ENCODE measurements around the gene DHCR7.
A peak's percentile ranks its signal among the peaks of the same experiment; 100 is the strongest.

The DHCR7 gene

DNA sequence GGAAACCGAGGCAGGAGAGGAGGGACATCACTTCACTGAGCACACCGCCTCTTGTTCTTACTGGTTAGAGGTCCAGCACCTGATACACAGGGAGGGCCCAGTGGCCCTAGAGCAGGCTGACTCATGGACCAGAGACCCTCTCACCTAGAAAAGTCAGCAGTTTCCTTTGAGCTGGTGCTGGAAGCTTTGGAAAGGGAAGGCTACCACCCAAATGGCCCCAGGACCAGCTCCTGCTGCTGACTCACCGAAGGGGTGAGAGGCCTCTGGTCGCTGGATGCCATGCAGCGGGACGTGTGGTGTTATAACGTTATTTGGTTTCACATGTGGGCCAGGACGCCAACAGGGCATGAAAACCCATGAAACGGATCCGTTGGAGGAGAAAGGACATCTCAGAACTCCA, 8.6 kb upstream of the DHCR7 start:
- no peak for DNase-seq (ENCODE audit: low read depth)

DNA sequence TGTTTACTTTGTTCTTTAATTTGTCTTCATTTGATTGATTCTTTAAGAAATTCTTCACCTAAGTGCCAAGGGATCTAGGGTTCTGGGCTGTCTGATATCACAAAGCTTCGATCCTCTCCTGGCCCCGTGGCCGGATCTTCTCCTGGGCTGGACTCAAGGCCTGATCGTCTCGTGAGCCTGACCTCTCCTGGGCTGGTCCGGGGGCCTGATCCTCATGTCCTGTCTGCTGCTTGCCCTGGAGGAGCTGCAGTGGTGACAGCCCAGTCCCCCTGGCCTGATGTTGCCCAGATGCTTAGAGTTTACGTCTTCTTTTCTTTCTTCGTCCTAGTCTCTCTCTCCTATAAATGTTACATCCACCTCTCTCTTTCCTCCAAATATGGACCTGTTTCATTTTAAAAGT, 8.1 kb upstream of the DHCR7 start:
- DNase-seq (ENCODE audit: low read depth), result no peak

DNA sequence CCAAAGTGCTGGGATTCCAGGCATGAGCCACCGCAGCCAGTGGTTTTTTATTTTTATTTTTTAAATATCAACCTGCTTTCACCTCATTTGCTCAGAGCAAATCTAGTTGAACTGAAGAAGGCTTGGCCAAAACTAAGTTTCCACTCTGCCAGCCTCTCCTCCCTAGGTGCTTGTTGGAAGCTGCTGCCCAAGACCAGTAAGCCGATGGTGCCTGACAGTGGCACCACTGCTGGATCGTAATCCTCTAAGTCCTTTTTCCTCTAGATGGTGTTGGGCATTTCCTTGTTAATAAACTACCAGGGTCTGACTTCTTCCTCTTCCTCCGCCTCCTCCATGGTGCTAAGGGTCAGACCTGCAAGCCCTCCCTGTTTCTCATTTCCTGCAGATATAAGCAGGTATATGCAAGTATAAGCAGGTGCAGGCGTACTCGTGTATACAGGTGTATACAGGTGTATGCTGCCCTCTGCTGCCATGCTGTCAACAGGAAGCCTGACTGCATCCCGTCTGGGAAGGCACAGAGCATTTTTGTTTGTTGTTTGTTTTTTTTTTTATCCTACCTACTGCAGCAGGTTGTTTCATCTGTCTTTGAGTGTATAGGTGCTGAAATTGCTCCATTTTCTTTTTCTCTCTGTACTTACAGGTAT, 6.4 kb upstream of the DHCR7 start:
- DNase-seq (ENCODE audit: low read depth), result no peak

DNA sequence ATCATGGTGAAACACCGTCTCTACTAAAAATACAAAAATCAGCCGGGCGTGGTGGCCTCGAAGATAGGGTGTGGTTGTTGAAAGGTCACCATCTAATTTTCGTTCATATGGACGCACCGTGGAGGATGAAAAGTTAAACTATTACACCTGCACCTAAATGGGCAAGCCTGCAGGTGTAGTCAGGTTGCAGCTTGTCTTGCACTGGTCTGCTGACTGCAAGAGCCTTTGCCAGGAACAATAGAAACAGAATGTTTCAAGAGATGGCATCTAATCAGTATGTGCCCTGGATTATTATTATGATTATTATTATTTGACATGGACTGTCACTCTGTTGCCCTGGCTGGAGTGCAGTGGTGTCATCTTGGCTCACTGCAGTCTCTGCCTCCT, 5.7 kb upstream of the DHCR7 start:
- no peak for DNase-seq (ENCODE audit: low read depth)

DNA sequence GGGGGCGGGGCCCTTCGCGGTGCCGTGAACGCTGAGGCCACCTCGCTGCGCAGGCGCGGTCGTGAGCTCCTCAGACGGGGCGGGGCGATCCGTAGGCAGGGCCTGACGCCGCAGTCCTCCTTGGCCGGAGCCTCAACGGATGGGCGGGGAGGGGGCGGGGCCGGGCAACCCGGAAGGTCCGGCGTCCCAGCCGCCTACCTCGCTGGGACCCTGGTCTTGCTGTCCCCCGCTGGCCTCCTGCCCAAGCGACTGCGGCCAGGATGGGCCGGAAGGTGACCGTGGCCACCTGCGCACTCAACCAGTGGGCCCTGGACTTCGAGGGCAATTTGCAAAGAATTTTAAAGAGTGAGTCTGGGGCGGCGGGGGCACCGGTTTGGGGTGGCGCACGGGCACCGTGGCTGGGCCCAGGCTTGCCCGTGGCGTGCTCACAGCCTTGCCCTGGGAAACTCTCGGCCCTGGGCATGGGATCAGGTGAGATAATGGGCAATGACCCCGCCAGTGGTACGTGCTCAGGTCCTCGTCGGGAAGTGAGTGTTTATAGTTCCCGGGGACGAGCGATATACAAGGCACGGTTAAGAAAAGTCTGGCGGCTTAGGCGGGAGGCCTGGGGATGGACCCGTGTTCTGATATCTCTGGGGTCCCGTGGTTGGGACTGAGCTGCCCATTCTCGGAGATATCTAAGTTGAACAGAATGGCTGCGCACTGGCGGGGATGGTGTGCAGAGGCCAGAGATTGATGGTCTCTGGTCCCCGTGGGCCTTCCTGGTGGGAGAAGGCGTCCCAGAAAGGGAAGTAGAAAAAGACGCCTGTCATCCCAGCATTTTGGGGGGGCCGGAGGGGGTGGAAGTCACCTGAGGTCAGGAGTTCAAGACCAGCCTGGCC, 5.1 kb upstream of the DHCR7 start, which contains the start of gene NADSYN1:
NADSYN1 (plus strand) TSS at position 167 of the 881 bp plus-strand sequence; CDS start at position 261, 94 bp downstream.
- DNase-seq (ENCODE audit: low read depth), result peak; percentile 90

DNA sequence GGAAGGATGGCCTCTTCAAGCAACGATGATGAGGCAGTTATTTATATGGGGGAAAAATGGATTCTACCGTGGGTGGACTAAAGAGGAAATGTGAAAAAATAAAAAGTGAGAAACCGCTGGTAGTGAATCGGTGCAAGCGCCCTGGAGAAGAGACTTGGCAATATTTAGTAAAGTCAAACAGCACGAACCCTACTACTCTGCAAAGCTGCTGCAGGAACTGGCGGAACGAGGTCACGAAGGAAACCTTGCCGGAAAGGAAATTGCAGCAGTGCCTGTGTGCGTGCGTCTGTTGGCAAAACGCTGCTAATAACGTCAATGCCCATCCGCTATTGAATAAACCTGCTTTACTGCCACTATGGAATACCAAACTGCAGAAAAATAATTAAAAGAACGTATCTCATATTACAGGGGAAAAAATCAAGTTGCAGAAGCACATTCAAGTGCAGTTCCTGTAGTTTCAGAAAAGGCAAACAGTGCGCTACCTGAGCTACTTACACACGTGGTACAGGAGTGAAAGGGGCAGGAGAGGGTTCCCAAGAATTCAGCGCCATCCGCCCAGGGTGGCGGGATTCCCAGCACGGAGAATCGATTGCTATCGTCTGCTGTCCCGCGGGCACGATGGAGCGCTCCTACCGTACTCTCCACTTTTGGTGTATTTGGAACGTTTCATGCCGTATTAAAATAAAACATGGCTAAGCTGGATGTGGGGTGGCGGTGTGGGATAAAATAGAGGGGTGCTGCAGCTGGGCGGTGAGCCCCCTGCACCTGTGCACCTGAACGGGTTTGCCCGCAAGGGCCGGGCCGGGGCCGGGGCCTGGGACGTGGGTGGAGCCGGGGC, 4.2 kb upstream of the DHCR7 start:
- DNase-seq (ENCODE audit: low read depth), result peak; percentile 57

DNA sequence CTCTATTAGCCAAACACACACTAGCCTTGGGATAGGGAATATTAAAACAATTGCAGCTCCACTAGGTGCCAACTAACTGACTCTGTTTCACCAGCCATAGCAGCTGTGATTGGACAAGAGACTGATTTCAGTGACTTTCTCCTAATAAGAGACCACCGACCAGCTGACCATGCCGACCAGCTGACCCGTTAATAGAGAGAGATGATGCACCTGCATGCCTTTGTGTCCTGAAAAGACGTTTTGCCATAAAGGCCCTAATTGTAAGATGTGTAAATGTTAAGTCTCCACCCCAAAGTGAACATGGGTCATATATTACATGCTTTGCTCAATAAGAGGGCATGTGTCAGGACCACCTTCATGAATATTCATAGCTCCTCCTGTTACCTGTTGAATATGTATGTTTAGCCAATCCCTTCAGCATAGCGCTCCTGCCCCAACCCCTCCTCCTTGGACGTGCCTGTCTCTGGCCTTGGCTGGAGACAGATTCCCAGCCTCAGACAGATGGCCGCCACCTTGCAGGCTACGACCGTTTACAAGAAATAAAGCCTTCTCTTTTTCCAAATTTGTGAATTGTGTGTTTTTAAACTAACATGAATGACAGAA, 3.5 kb upstream of the DHCR7 start:
- no peak for DNase-seq (ENCODE audit: low read depth)

DNA sequence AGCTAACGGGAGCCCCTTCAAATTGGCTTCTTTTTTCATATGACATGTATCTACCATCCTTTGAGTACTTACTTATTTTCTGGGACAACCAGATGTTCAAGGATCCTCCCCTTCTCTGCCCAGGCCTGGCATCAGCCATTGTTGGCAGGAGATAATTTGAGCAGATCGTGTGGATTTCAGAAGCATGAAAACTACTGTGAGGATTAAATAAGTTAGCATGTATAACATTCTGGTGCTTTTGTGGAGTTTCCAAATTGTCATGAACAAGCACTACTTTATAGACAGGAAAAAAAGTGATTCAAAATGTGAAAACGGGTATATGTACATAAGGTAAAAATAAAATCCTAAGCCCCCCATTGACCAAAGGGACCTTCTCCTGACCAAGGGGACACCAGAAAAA, 2.7 kb upstream of the DHCR7 start:
- no peak for DNase-seq (ENCODE audit: low read depth)

DNA sequence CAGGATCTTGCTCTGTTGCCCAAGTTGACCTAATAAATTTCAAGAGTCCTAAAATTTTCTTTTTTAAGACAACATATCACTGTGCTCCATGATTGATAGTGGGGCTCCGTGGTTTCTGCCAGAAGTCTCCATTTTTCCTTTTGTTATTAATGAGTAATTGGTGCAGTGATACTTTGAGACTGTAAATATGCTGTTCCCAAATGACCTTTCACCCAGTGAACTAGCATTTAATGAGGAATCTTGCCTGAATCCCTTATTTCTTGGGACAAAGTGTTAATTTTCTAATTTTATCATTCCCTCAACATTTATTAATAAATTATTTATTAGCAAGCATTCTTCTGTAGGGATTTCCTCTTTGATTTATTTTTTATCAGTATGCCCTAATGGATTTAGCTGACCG, 2.3 kb upstream of the DHCR7 start:
- DNase-seq (ENCODE audit: low read depth), result no peak

DNA sequence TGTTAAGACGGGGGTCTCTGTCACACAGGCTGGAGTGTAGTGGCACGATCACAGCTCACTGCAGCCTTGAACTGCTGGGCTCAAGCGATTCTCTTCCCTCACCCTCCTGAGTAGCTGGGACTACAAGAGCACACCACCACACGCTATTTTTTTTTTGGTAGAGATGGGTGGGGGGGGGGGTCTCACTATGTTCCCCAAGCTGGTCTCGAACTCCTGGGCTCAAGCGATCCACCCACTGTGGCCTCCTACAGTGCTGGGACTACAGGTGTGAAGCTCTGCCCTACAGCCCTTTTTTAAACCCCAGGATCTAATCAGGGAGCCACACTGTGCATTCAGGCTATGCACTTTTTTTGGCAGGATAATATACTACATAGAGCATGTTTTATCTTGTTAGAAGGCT, 1.4 kb upstream of the DHCR7 start:
- DNase-seq (ENCODE audit: low read depth), result no peak

DNA sequence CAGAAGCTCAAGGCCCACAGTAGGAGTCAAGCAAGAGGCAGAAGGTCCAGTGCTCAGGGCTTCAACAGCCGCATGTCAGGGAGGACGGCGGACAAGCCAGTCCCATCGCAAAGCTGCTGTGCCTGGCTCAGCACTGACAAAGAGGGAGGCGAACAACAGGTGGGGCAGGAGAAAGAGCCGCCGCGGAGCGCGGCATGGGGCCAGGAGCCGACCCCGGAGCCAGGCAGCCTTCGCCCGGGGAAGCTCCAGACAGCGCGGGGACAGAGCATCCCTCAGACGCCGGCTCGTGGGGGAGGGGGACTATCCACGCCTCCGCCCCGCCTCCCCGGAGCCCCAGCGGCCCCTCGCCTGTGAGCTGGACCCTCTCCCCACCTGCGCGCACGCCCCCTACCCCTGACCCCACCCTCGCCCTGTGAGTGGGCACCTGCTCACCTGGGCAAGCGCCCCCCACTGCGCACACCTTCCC, 369 bp downstream of the DHCR7 start:
- no peak for DNase-seq (ENCODE audit: low read depth)

DNA sequence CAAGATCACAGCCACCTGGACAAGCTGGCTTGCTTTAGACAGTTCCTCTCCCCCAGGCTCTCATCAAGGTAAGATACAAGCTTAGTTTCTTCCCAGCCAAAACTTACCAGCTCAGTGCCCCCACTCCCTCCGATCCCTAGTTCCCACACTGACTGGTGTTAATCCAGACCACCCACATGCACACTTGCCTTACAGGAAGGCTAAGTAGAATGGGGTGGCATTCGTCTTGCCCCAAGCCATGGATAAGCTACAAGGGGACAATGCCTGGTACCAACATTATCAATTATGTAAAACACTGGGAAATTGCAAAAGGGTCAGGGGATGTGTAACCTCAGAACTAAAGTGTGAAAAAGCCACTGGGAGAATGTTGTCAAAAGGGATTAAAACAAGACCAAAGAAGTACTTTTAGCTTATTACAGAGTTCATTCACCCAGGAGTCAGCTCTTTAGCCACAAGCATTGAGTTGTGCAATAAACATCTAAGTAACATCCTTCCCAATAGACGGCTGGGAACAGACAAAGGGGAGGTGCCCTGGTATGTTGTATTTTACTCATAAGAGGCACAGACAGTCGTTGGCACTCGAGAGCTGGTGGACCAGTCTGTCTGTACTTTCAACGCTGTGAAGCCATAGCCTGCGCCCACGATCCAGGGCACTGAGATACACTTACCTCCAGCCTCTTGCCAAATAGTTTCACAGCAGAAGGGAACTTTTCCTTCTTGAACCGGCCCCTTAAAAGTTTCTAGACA, 1.1 kb downstream of the DHCR7 start:
- DNase-seq (ENCODE audit: low read depth), result no peak

DNA sequence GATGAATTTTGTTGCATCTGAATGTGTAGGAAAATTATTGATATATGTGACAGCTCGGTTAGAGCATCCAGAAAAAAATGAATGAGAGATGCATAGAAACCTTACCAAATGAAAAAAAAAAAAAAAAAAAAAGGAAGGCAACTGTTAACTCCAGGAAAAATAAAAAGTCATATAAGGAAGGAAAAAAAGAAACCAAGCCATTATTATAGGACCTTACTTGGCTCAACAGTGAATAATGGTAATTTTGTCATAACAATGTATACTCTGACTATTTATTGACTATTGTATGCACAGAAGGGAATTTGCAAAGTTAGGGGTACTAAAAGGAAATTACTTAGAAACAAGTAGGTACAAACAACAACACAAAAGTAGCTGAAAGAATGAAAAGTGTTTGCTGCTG, 2.0 kb downstream of the DHCR7 start:
- no peak for DNase-seq (ENCODE audit: low read depth)

DNA sequence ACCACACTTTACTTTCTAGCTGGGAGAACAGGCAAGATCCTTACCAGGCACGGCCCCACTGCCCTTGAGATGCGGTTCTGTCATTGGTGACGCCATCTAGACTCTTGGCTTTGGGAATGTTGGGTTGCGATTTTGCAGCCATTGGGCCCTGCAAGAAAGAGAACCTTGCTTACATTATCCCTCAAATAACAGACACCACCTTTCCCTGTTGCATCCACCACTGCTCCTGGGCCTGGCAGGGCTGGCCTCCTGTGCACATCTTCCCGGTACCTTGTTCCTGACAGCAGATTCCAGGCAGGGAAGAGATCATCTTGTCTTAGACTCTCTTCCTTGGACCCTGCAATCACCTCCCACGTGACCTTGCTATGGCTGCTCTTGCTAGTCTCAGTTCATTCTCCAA, 3.4 kb downstream of the DHCR7 start:
- no peak for DNase-seq (ENCODE audit: low read depth)

DNA sequence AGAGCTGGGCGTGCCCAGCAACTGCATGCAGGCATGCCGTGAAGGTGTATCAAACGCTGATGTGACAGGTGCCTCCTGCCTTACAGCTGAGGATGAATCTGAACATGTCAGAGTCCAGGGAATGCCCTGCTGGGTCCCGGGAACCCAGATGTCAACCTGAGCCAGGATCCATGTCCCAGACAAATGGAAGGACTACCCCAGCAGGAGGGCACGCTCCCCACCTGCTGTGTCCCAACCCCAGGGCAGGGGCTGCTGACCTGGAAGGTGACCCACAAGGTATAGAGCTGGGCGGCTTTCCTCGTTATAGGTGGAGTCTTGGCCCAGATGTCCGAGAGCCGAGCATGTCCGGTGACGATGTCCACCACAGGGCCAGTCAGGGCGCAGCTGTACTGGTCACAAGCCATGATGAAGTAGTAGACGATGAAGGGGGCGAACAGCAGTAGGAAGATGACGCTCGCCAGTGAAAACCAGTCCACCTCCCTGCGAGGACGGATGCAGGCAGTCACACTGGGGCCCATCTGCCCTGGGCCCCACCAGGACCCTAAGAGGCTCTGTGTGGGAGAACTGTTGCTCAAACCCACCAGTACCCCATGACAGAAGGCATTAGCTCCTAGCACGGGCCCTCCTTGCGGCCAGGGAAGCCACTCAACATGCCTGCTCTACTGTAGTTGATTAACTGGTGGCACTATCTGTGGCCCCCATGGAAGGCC, 4.3 kb downstream of the DHCR7 start:
- no peak for DNase-seq (ENCODE audit: low read depth)

DNA sequence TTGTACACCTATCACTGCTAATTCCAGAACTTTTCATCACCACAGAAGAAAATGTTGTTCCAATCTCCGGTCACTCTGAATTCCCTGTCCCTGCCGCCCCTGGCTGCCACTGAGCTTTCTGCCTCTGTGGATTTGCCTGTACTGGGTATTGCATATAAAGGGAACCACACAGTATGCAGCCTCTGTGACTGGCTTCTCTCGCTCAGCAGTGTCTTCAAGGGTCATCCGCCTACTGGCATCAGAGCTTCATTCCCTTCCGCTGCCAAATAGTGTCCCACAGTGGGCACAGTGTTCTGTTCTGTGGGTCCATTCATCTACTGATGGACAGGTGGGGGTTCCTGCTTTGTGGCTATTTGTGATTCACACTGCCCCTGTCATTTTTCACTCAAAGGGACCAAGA, 5.3 kb downstream of the DHCR7 start:
- DNase-seq (ENCODE audit: low read depth), result no peak

DNA sequence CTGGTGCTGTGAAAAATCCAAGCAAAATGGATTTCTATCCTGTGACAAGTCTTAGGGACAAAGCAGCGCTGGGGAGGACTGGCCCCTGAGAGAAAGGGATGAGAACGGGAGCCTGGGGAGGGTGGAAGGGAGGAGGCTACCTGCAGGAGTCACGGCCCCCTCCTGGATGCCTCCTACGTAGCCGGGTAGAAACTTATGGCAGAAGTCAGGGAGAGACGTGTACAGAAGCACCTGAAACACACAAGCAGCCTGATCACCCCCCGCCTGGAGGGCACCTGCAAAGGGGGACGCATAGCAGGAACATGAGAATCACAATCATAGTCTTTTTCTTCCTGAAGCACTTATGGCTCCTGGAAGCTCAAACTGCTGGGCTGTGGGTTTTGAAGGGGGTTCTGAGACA, 6.1 kb downstream of the DHCR7 start:
- DNase-seq (ENCODE audit: low read depth), result no peak

DNA sequence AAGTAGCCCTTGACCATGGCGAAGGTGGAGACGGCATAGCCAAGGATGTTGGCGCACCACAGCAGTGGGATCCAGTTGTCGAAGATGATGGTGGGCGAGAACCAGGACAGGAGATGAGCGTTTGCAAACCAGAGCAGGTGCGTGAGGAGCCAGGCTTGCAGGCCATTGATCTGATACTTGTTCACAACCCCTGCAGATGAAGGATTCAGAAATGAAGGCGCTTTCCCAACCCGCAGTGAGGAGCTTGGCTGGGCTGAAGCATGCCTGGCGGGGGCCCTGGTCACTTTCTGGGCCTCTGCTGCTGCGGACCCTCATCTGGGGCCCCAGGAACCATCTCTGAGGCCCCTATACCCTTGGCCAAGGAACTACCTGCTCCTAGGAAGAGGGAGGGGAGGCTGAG, 6.9 kb downstream of the DHCR7 start:
- DNase-seq (ENCODE audit: low read depth), result no peak

DNA sequence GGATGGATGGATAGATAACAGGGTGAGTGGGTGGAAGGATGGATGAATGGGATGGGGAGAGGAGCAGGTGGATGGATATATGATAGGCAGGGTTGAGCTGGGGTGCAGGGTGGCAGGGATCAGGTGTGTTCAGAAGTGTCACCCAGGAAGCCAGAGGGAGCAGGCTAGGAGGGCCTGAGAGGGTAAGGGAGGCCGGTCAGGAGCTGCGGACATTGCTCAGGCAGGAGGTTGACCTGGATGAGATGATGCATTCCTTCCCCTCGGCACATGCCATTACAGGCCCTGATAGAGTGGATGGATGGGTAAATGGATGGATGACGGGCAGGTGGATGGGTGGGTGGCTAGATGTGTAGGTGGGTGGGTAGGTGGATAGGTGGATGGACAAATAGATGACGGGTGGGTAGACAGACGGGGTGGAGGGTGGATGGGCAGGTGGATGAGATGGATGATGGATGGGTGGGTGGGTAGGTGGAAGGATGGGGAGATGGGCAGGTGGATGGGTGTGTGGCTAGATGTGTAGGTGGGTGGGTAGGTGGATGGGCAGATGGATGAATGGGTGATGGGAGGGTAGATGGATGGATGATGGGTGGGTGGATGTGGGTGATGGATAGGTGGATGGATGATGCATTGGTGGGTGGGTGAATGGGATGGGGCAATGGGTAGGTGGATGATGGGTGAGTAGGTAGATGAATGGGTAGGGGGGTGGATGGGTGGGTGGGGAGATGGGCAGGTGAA, 8.0 kb downstream of the DHCR7 start:
- no peak for DNase-seq (ENCODE audit: low read depth)

DNA sequence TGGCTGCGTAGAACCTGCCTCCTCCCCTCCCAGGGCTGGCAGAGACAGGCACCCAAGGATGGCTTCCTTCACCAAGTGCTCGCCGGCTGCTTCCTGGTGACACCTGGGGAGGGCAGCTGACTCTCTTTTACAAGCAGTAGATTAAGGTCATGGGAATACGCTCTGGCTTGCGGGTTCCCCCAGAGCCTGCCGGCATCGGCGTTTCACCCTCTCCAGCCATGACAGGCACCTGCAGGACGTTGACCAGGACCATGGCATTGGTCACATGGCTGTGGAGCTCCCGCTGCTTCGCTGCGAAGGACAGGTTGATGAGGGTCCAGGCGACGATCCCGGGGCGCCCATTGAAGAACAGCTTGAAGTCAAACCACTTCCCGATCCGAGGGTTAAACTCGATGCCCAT, 9.5 kb downstream of the DHCR7 start:
- no peak for DNase-seq (ENCODE audit: low read depth)
